Kidney capillary endothelial cell (primary cell): Measurements from ENCODE around the gene NPY2R.

Experiments
- DNase-seq: peaks from one replicate; pipeline ENCODE4 v3.0.0-alpha.2; 2018; ENCODE audit warnings: low spot score

NPY2R gene

GRCh38 chr4:155249016-155249566 is 40.7 kb downstream of the NPY2R start:
- DNase-seq, result no peak

GRCh38 chr4:155252327-155252726 is 43.9 kb downstream of the NPY2R start:
- DNase-seq, result no peak

GRCh38 chr4:155263480-155263879 is 55.0 kb downstream of the NPY2R start:
- DNase-seq, result no peak

GRCh38 chr4:155265113-155265512 is 56.7 kb downstream of the NPY2R start:
- DNase-seq, result no peak
